Medulla oblongata (tissue), 1 donor: ENCODE data around the gene OR2H1.

Experiments used
- DNase-seq: peaks from one replicate; pipeline ENCODE4 v3.0.0-alpha.2; 2015; ENCODE audit errors: extremely low spot score

Gene OR2H1

DNA sequence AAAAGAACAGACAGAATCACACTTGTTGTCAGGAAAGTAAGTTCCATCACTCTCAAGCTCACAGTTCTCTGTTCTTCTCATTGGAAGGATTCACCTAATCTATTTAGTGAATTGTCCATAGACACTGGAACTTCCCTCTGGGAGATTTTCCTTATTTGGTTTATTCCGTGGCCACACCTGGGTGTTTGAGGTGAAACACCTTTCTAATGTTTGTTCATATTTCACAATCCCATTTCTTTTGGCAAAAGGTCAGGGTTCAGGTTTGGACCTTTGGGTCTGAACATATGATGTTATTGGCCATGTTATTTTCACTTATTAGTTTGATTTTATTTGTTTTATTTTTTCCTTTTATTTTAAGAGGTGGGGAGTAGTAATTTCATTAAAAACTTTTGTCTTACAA is 26.8 kb downstream of the OR2H1 start:
- no peak for DNase-seq

DNA sequence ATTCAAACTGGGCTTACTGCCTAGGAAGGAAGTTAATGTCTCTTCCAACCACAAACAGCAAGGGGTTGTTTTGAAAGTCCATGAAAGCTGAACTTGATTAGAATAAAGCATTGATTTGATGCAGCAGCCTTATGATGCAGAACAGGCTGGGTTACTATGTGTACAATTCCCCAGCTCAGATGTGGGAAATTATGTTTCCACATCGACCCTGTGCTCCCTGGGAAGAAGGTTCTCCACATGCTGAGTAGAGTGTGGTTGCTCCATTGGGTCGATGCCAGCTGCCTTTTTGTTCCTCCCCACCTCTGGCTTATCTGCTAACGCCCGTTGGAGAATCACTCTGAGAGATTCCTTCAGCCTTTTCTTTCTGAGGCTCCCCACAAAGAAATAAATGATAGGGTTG is 29.6 kb downstream of the OR2H1 start:
- no peak for DNase-seq

DNA sequence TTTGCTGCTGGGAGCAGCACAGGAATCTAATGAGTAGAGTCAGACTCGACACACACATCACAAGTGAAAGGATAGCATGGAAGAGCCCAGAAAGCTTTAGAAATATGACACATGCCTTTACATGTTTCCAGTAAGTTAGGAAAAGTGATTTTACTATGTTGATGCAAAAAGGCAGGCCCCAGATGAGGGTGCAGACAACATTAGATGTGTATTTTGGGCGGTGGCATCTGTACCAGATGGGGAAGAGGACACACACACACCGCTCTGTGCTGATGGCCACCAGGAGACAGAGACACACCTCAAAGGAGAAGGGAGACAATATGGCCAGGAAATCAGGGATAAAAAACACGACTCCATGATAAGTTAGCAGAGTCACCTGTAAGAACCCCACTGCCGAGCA is 30.2 kb downstream of the OR2H1 start:
- DNase-seq = no peak

DNA sequence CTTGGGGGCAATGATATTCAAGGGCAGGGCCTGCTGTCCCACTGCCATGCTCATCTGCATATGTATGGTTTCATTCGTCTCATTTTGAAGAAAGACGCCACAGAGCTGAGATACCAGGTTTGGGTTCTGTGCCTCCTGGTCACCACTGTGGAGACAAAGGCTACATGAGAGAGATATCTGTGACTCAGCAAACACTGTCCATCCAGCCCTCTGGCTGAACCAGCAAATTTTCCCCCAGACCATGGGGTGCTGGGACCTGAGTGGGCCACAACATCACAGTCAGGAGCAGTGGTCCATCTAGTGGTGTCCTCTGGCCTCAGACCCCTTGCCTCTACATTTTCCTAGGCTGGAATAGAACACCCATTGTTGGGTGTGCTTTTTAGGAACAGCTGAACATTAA is 30.7 kb downstream of the OR2H1 start, which contains the start of gene MAS1L:
TSS of gene MAS1L (minus strand) at position 297 of the 400 bp plus-strand sequence. CDS start at position 243, 54 bp downstream.
- no peak for DNase-seq

DNA sequence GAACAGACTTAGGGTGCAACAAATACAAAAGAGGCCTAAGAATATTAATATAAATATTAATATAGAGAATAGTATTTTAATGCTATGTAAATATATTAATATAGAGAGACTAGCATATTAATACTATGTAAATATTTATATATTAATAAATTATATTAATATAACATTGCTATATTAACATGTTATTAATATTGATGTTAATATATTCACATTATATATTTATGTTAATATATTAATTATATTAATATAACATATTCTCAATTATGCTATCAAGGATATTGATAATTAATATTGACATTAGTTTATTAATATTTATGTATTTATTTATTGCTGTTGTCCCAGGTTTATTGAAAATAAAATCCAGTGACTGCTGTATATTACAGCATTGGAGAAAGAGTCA is 31.9 kb downstream of the OR2H1 start:
- no peak for DNase-seq

DNA sequence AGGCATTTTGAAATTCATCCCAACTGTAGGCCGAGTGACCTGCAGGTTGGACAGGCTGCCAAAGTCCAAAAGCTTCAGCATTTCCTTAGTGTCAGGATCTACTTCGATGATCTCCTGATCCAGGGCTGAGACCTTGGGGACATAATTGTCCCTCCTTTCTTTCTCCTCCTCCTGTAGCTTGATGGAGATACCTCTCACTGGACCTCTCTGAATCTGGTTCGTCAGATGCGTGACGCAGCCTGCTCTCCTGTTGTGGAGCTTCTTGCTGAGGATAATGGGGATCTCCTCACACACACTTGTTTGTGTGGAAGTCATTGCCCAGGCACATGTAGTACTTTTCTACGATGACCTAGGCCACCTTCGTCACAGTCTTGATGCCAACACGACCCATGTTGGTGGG is 32.3 kb downstream of the OR2H1 start:
- no peak for DNase-seq

DNA sequence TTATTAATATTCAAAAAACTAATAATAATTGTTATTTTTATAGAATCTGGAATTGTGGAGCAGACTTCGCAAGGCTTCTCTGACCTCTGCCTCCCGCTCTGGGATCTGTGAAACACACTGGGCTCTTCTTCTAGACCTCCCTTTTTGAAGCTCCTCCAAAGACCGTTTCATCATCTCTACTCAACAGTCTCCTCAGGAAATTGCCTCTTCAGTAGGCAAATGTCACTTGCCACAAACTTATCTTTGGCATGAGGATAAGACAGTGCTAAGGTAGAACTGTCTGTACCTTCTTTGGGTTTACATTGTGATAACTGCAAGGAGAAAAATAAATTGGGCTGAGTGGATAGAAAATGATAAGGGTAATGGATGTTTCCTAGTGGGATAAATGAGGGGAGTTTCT is 33.1 kb downstream of the OR2H1 start:
- DNase-seq = no peak

DNA sequence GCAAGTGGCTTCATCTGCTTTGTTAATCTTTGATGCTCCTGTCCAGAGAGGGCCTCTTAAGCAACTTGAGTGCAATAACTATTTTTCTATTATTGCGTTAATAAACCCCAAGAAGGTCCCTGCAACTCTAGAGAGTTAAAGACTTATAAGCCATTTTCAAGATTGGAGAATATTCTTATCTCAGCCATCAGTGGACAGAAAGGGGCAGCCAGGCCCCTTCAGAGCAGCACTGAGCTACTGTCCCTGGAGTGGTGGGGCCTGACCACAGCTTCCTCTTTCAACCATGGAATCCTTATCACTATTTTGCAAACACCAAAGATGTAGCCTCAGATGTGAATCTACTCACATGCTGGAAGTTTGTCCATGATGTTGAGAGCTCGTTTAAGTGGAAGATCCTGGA is 33.6 kb downstream of the OR2H1 start:
- no peak for DNase-seq

DNA sequence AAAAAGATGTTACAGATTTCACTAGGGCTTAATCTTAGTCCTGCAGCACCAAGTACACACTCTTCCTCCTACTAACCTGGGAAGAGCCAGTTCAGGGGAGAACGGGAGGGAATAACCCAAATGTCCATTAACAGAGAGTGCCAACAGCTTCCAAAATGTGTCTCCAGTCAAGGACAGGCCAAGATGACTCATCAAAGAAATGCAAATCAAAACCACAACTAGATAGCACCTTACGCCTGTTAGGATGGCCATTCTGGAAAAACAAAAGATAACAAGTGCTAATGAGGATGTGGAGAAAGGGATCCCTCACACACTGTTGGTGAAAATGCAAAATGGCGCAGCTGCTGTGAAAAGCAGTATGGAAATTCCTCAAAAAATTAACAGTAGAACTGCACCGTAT is 34.6 kb downstream of the OR2H1 start:
- no peak for DNase-seq

DNA sequence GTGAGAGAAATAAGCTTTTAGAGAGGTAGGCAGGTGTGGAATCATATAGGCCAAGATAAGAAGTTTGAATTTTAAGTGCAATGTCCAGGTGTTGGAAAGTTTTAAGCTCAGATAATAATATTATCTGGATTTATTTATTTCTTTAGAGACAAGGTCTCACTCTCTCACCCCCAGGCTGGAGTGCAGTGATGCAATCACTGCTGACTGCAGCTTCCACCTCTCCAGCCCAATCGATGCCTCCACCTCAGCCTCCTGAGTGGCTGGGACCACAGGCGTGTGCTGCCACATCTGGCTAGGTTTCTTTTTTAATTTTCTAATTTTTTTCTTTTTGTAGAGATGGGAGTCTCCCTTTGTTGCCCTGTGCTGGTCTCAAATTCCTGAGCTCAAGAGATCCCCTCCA is 36.3 kb downstream of the OR2H1 start:
- no peak for DNase-seq

DNA sequence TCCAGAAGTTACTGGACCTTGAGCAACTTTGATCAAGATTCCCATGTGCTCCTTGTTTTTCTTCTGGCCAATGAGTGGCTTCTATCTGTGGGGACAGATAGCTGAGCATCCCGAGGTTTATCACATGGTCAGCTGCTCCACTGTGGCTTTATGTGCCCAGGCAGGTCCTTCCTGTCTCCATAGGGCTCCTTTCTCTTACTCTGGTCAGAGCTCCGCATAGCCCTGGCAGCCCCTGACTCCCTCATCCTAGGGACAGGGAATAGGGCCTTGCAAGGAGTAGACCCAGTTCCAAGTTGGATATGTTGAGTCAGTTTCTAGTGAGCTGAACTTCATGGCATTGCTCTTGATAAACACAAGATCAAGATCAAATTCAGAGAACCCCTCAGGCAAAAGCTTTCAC is 37.2 kb downstream of the OR2H1 start:
- DNase-seq = no peak

DNA sequence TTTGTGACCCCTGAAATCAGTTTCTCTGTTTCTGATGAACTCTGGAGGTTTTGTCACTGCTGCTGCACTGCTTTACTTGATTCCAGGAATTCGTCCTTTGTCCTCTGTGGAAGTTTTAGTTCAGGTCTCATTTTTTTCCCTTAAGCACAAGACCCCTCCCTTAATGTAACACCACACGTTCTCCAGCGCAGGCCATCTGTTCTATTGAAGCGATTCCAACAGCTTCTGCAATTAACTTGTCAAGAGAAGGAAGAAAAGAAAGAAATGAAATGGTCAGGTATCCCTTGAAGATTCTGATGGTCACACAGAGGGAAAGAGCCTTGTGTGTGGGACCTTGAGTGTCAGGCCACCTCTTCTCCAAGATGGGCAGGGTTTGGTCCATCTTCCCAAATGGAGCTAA is 38.6 kb downstream of the OR2H1 start:
- no peak for DNase-seq

DNA sequence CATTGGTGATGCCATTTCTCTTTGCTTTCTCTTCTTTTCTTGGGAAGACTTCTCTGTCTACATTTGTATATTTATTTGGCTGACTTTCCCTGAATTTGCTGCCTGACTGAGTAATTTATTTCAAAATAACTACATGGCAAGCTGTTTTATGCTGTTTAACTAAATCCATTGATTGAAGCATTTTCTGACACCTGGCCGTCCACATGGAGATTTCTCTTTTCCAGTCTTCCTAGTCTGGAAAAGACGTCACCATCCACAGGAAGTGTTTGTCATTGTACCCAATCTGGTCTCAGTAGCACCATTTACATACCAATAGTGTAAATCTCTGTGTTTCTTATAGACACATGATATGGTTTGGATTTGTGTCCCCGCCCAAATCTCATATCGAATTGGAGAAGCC is 40.0 kb downstream of the OR2H1 start:
- DNase-seq = no peak

DNA sequence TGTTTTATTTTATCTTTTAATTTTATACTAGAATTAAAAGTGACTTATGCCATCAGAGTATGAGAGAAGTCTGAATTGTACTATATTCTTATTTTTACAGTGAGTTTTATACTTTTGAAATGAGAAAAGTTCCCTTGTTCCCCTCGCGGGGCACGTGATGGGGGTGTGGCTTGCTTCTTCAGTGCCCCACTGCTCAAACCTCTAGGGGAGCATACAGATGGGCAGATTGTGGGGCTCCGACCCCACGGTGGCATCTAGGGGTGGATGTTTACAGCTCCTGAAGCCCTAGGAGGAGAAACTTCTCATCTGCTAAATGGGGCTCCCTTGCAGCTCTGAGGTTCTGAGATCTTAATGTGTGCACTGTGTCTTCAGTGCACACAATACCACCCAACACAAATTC is 42.7 kb downstream of the OR2H1 start:
- DNase-seq = no peak

DNA sequence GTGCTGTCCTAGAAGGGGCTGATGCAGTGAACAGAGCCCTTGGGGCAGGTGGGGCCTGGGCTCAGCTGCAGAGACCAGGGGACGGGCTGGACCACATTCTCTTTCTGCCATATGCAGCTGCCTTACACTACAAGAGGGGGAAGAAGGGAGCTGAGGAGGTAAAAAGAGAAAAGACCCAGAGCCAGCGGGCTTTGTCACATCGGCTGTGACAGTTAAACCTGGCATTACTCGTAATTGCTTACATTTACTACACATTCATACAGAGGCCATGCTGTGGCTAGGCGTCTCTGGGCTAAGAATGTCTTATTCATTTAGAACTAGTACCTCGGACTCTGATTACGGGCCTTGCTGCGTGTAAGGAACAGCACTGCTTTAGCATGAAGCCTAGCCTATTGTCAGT is 43.6 kb downstream of the OR2H1 start:
- no peak for DNase-seq

DNA sequence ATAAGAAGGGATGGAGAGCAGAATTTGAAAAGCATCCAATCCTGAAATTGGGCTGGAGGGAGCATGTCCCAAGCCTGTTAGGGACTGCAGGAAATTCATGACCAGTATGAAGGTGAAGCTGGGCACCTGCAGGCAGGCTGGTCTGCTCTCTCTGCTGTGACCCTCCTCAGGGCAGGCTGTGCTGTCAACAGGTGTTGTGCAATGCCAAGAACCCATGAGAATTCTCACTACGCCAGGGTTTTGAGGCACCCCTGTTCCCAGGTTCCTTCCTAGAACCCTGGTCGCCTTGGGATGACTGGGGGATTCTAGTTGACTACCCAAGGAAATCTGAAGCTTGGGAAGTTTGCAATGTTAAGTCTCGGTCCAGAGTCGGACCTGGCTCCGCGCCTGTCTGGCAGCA is 44.2 kb downstream of the OR2H1 start:
- no peak for DNase-seq

DNA sequence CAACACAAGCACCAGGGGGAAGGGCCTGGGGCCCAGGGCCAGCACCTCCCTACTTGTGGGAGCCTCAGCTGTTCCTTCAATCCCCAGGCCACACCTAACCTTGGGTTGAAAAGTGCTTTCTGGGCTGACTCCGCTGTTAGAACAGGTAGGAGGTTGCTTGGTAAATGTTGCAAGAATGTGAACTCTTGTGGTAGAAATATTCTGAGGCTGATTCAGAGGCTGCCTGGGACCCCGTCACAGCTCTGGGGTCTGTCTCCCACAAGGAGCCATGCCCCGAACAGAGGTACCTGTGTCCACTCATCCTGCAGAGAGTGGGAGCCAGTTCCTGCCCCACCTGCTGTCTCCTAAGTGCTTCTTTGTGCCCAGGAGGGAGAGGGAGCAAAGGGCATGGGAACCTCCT is 45.2 kb downstream of the OR2H1 start:
- no peak for DNase-seq

DNA sequence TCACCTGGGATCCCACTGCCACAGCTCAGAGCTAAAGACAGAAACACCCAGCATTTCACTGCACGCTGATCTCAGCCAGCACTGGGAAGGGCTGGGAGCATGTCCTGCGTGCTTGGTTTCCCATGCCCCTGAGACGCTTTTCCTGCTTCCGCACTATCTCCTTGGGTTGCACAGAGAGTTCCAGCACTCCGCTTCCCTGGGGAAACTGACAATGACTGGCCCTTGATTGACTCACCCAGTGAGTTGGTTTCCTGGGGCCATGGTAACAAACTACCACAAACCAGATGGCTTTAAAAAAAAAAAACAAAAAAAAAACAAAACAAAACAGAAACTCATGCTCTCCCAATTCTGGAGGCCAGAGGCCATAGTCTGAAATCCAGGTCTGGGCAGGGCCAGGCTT is 45.6 kb downstream of the OR2H1 start:
- DNase-seq = no peak

DNA sequence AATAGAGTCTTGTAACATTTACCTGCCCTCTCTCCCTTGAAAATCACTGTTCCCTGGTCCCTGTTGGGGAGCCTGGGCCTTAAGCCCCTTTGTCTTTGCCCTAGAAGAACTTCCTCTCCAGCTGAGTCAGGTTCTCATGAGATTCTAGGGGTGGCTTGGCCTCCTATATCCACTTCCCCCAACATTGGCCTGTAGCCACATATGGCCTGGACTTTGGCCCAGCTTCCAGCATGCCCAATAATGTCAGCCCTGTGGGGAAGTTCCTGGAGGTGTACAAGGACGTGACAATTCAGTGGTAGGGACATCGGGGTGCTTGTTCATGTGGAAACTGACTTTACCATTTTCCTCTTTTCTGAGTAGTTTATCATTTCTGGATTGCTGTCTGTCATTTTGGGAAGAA is 48.0 kb downstream of the OR2H1 start:
- DNase-seq = no peak

DNA sequence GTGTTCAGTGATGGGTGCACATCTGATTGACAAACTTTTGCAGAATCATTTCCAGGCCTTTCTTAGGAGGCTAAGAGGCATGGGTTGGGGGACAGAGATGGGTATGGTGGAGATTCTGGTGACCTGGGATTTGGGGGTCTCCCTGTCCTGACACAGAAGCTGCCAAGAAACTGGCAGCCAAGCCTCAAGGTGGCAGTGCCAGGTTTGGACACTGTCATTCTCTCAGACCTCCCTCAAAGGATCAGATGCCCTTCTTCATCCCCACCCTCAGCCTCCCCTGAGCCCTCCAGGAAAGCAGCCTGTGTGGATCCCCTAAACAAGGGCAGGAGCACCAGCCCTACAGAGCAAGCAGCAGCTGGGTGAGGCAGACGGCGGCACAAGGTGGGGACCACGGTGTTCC is 48.9 kb downstream of the OR2H1 start:
- DNase-seq = no peak

DNA sequence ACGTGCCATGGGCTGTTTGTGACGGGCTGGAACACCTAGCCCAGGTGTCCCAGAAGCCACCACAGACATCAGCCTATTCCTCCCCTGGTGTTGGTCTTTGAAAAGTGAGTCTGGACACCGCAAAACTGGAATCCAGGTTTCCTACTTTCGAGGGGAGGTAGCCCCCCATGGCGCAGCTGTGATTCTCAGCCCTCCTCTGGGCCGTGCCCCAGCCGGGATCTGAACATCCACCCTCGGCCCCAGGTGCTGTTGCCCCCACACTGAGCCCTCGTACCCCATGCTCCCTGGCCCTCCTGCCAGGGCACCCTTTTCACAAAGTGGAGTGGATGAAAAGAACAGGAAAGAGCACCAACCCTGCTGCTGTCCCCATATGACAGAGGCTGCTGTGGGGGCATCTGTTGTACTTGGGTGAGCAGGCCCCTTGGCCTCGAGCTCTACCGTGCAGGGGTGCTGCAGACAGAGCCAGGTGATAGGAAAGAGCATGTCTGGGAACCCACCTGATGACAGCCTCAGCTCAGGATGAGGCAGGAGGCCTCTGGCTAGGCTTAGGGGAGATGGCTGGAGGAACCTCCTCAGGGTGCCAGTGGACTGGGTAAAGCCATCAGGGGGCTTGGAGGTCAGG is 49.6 kb downstream of the OR2H1 start:
- no peak for DNase-seq

DNA sequence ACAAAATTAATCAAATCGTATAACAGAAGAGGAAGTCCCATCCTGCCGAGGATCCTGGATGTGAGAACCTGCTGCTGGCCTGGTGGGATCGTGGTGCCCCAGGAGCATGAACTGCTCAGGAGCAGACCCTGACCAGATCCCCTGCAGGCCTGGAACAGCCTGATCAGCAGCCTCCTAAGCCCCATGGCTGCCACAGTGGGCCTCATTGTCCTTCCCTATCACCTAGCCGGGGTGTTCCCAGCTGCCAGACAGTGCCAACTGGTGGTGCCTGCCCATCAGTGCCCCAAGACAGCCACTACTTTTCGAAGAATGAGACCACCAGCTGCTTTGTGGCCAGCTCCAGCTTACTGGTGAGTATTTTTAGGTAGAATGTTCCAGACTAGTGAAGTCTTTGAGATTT is 50.4 kb downstream of the OR2H1 start:
- no peak for DNase-seq

DNA sequence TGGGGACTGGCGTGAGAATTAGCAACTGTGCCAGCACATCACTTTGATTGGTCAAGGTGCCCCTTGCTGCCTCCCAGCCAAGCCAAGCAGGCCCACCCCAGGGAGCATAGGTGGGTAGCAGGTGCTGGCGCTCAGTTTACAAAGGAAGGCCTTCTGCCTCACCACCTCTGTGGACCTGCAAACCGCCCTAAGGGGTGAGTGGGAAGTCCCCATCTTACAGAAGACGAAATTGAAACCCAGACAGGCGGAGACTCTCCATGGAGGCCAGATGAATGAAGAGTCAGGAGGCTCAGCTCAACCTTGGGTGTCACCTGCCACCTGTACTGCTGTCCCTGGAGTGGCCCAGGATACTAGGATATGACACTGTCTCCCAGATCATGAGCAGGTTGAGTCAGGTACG is 52.3 kb downstream of the OR2H1 start:
- no peak for DNase-seq

DNA sequence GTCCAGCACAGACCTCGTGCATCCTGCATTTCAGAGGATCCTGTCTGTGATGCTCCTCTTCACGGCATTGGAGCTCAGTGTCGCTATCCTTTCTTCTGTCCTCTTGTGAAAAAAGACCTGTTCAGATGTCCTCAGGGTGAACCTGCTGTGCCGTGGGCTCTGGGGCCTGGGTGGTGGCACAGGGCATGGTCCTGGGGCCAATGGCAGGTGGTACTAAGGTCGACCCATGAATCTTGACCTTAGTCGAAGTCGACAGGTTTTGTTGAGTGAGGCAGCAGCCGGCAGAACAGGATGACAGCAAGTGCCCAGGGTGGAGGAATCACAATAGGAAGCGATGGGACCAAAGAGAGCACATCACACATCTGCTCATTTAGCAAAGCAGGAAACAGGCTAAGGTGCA is 52.8 kb downstream of the OR2H1 start:
- DNase-seq = no peak

DNA sequence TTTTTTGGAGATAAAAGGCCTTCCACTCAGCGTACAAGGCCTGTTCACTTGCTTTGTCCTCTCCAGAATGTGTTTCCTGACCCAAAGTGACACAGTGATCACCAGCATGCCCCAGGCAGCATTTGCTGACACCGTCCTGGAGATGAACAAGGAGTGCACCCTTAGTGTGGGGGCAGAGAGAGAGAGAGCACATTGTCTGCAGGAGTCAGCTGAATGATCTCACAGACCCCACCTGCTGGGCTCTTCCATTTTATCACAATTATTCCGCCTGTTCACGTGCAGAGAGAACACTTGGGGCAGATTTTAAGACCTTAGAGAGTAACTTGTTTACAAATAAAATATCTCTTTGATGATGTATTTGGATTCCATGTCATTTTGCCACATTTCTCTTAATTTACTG is 53.2 kb downstream of the OR2H1 start:
- DNase-seq = no peak
